OCI-LY1 (cell line): Measurements from ENCODE around the gene SFMBT2.

Experiments
- H2AFZ ChIP-seq: fragments of 200-600 bp; sonication (generic), shearing (Covaris generic); 2 replicates; pipeline ENCODE4 v1.6.0; 2014; ENCODE audit warnings: antibody characterized with exemption, mild to moderate bottlenecking, low read length
- H3F3A ChIP-seq: fragments of 200-600 bp; sonication (generic), shearing (Covaris generic); 2 replicates; pipeline ENCODE4 v1.6.0; 2014; ENCODE audit warnings: mild to moderate bottlenecking, antibody characterized with exemption, low read length, moderate library complexity; ENCODE audit not compliant: insufficient read depth
- H3K27ac ChIP-seq: fragments of 200-600 bp; sonication (generic); 2 replicates; pipeline ENCODE4 v1.5.1; 2014; ENCODE audit warnings: low read length, mixed run types, mild to moderate bottlenecking, low read depth; ENCODE audit not compliant: poor library complexity, severe bottlenecking
- H3K27me3 ChIP-seq: fragments of 200-600 bp; sonication (generic); 2 replicates; pipeline ENCODE4 v1.6.0; 2014; ENCODE audit warnings: antibody characterized with exemption, mild to moderate bottlenecking, low read length, moderate library complexity; ENCODE audit not compliant: insufficient read depth
- H3K36me3 ChIP-seq: fragments of 200-600 bp; sonication (generic); 2 replicates; pipeline ENCODE4 v1.6.1; 2014; ENCODE audit warnings: mild to moderate bottlenecking, antibody characterized with exemption, low read length, moderate library complexity, mixed read lengths; ENCODE audit not compliant: insufficient read depth
- H3K4me1 ChIP-seq: fragments of 200-600 bp; sonication (generic); 2 replicates; pipeline ENCODE4 v1.5.1; 2014; ENCODE audit warnings: mild to moderate bottlenecking, low read length, moderate library complexity; ENCODE audit not compliant: insufficient read depth, severe bottlenecking
- H3K4me2 ChIP-seq: fragments of 200-600 bp; sonication (generic), shearing (Covaris generic); 2 replicates; pipeline ENCODE4 v1.6.1; 2014; ENCODE audit warnings: low read length
- H3K4me3 ChIP-seq: fragments of 200-600 bp; sonication (generic); 2 replicates; pipeline ENCODE4 v1.5.1; 2014; ENCODE audit warnings: low read length, low read depth, mild to moderate bottlenecking, mixed read lengths; ENCODE audit not compliant: poor library complexity, severe bottlenecking
- H3K79me2 ChIP-seq: fragments of 200-600 bp; shearing (Covaris generic); 2 replicates; pipeline ENCODE4 v1.6.1; 2016; ENCODE audit warnings: mixed run types, low read length, mixed read lengths; ENCODE audit not compliant: insufficient read depth
- H3K9ac ChIP-seq: fragments of 200-600 bp; sonication (generic), shearing (Covaris generic); 2 replicates; pipeline ENCODE4 v1.6.1; 2014; ENCODE audit warnings: mild to moderate bottlenecking, low read length, mixed read lengths
- H3K9me2 ChIP-seq: fragments of 200-600 bp; sonication (generic), shearing (Covaris generic); 2 replicates; pipeline ENCODE4 v1.6.1; 2014; ENCODE audit warnings: low read depth, mild to moderate bottlenecking, low read length, mixed read lengths
- H3K9me3 ChIP-seq: fragments of 200-600 bp; shearing (Covaris generic); 2 replicates; pipeline ENCODE4 v1.6.1; 2014; ENCODE audit warnings: low read length, mixed read lengths
- H4K20me1 ChIP-seq: fragments of 200-600 bp; sonication (generic), shearing (Covaris generic); 2 replicates; pipeline ENCODE4 v1.6.0; 2016; ENCODE audit warnings: mild to moderate bottlenecking, low read length; ENCODE audit not compliant: insufficient read depth
- EZH2 ChIP-seq: fragments of 200-600 bp; sonication (generic), shearing (Covaris generic); IDR thresholded peaks from 2 replicates; pipeline ENCODE4 v1.8.0; 2017; ENCODE audit warnings: borderline replicate concordance, mixed run types, mild to moderate bottlenecking, antibody characterized with exemption, low read length, moderate library complexity, mixed read lengths
- TF ChIP-seq, protein P1 (sequence below): fragments of 200-600 bp; sonication (generic), shearing (Covaris generic); IDR thresholded peaks from 2 replicates; pipeline ENCODE4 v1.5.1; 2017; ENCODE audit warnings: mild to moderate bottlenecking, antibody characterized with exemption, low read length, moderate library complexity, mixed read lengths

Gene SFMBT2

GRCh38 chr10:7251696-7252465 is 159.0 kb downstream of the SFMBT2 start:
- Histone ChIP-seq H3K4me2 (no peak overlapping the region), H2AFZ (no peak overlapping the region), H3K27ac (no peak overlapping the region), H3K4me1 (no peaks in the 10 kb centered on the region), H3K36me3 (peaks cover 6% of the 10 kb centered on the region; the same call in 1 of the 2 replicates), H3K9me3 (no peaks in the 10 kb centered on the region), H3K4me3 (no peak overlapping the region), H3K27me3 (no peaks in the 10 kb centered on the region), H3F3A (no peaks in the 10 kb centered on the region), H3K79me2 (no peaks in the 10 kb centered on the region), H3K9me2 (no peaks in the 10 kb centered on the region), H4K20me1 (no peaks in the 10 kb centered on the region), H3K9ac (no peak overlapping the region)
- no peak for TF ChIP-seq EZH2
- TF ChIP-seq, protein P1, sequence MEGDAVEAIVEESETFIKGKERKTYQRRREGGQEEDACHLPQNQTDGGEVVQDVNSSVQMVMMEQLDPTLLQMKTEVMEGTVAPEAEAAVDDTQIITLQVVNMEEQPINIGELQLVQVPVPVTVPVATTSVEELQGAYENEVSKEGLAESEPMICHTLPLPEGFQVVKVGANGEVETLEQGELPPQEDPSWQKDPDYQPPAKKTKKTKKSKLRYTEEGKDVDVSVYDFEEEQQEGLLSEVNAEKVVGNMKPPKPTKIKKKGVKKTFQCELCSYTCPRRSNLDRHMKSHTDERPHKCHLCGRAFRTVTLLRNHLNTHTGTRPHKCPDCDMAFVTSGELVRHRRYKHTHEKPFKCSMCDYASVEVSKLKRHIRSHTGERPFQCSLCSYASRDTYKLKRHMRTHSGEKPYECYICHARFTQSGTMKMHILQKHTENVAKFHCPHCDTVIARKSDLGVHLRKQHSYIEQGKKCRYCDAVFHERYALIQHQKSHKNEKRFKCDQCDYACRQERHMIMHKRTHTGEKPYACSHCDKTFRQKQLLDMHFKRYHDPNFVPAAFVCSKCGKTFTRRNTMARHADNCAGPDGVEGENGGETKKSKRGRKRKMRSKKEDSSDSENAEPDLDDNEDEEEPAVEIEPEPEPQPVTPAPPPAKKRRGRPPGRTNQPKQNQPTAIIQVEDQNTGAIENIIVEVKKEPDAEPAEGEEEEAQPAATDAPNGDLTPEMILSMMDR = no peak

DNA sequence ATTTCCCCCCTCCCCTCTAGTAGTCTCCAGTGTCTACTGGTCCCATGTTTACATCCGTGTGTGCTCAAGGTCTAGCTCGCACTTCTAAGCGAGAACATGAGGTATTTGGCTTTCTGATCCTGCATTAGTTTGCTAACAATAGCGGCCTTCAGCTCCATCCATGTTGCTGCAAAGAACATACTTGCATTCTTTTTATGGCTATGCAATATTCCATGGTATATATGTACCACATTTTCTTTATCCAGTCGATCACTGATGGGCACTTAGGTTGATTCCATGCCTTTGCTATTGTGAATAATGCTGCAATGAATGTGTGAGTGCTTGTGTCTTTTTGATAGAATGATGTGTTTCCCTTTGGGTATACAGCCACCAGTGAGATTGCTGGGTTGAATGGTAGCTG is 160.6 kb downstream of the SFMBT2 start:
- no peak overlapping the region for H3K27ac ChIP-seq
- H3K27me3 ChIP-seq = no peaks in the 10 kb centered on the region
- H3K36me3 ChIP-seq = peaks cover 6% of the 10 kb centered on the region; the same call in 1 of the 2 replicates
- H4K20me1 ChIP-seq = no peaks in the 10 kb centered on the region
- no peak overlapping the region for H3K9ac ChIP-seq
- no peak overlapping the region for H3K4me2 ChIP-seq
- TF ChIP-seq, protein P1 = no peak
- no peak for TF ChIP-seq EZH2
- H3F3A ChIP-seq = no peaks in the 10 kb centered on the region
- no peaks in the 10 kb centered on the region for H3K79me2 ChIP-seq
- no peaks in the 10 kb centered on the region for H3K9me3 ChIP-seq
- H3K9me2 ChIP-seq = no peaks in the 10 kb centered on the region
- H3K4me3 ChIP-seq = no peak overlapping the region
- no peak overlapping the region for H2AFZ ChIP-seq
- no peaks in the 10 kb centered on the region for H3K4me1 ChIP-seq

DNA sequence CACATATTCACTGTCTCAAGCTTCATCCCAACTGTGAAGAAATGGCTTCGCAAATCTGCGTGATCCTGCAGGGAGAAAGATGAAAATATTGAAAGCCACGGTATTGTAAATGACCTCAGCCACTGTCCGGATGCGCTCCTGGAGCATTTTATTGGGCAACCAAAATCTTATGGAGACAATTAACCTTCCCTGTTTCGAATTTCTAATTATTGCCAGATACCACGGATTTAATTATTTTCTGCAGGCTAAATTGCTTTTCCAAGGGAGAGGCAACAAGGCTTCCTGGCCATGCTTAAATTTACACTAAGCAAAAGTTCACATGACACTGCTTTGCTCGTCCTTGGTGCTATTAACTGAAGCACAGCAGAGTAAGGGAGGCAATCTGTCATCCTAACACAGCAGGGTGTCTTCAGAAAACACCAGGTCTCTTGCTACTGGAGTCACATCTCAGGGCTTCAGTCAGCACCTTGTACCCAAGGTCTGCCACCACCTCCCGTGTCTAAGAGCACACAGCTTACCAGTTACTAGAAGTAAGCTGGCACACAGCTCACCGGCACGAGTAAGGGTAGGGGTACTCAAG is 162.2 kb downstream of the SFMBT2 start:
- Histone ChIP-seq H3K79me2 (no peaks in the 10 kb centered on the region), H3K4me1 (peaks cover 8% of the 10 kb centered on the region), H3K27ac (no peak overlapping the region), H3K9ac (no peak overlapping the region), H3K27me3 (no peaks in the 10 kb centered on the region), H3K9me2 (no peaks in the 10 kb centered on the region), H2AFZ (no peak overlapping the region), H3K36me3 (peaks cover 7% of the 10 kb centered on the region; the same call in 1 of the 2 replicates), H4K20me1 (no peaks in the 10 kb centered on the region), H3K9me3 (no peaks in the 10 kb centered on the region), H3K4me2 (no peak overlapping the region), H3F3A (no peaks in the 10 kb centered on the region), H3K4me3 (no peak overlapping the region)
- no peak for TF ChIP-seq EZH2
- TF ChIP-seq, protein P1 = no peak
